Amniotic epithelial cell (primary cell): ENCODE measurements around the gene TADA1.
A peak's percentile ranks its signal among the peaks of the same experiment; 100 is the strongest.

Experiments
- DNase-seq: peaks from one replicate; pipeline ENCODE4 v3.0.0-alpha.2; 2010; ENCODE audit warnings: low read depth

The TADA1 gene, protein sequence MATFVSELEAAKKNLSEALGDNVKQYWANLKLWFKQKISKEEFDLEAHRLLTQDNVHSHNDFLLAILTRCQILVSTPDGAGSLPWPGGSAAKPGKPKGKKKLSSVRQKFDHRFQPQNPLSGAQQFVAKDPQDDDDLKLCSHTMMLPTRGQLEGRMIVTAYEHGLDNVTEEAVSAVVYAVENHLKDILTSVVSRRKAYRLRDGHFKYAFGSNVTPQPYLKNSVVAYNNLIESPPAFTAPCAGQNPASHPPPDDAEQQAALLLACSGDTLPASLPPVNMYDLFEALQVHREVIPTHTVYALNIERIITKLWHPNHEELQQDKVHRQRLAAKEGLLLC

DNA sequence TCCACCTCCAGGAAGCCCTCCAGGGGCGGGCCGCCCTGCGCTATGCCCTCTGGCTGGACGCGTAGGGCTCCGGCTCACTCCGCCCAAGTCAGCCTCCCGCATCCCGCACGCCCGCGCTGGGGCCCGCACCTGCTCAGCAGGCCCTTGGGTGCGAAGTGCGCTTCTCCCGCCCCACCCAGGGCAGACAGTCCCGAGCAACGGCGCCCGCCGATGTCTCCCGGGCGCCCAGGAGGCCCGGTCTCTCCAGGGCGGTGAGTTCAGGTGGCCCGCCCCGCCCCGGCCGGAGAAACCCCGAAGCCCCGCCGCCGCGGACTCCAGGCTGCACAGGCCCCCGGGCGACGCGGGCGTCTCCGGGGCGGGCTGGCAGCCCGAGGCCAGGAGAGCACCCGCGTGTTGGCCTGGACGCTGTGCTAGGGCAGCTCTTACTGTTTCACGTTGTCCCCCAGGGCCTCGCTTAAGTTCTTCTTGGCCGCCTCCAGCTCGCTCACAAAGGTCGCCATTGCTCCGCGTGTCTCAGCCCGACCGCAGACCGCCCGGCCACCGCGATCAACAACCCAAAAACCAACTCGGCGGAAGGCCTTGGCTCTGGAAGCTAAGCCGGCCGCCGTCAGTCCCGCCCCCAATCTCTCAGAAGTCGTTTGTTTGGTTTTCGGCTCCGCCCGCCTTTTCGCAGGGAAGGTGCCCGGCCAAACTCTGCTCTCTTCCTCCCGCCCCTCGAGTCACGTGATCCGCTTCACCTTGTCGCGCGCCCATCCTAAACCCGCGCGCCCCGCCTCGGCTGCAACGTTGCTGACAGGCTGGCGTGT is at the start of gene TADA1:
Gene TADA1, minus strand, starts transcription at position 531 of the 806 bp plus-strand sequence. Its CDS starts 31 bp downstream, at position 500.
- DNase-seq: peak; percentile 96

DNA sequence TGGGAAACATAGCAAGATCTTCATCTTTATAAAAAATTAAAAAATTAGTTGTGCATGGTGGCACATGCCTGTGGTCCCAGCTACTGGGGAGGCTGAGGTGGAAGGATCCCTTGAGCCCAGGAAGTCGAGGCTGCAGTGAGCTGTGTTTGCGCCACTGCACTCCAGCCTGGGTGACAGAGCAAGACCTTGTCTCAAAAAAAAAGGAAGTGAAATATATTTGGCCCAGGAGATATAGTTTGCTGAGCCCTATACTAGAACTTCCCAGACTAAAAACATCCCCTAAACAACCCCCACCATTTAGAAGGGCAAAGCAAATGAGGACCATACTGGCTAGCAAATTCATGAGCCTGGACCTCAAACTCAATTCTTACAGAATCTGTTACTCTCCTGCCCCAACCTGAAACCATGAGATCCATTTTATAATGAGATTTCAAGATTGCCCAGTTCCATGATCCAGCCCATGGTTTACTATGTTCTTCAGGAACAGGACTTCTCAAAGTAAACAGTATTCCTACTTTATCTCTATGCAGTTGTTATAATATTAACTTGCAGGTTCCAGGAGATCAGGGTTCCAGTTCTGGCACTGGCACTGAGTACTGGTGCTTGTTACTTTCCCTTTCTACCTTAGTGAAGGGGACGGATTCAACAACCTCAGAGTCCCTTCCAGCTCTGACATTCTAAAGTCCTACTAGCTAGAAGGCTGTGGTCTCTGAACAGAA is 48.9 kb upstream of the TADA1 start:
- DNase-seq: no peak

DNA sequence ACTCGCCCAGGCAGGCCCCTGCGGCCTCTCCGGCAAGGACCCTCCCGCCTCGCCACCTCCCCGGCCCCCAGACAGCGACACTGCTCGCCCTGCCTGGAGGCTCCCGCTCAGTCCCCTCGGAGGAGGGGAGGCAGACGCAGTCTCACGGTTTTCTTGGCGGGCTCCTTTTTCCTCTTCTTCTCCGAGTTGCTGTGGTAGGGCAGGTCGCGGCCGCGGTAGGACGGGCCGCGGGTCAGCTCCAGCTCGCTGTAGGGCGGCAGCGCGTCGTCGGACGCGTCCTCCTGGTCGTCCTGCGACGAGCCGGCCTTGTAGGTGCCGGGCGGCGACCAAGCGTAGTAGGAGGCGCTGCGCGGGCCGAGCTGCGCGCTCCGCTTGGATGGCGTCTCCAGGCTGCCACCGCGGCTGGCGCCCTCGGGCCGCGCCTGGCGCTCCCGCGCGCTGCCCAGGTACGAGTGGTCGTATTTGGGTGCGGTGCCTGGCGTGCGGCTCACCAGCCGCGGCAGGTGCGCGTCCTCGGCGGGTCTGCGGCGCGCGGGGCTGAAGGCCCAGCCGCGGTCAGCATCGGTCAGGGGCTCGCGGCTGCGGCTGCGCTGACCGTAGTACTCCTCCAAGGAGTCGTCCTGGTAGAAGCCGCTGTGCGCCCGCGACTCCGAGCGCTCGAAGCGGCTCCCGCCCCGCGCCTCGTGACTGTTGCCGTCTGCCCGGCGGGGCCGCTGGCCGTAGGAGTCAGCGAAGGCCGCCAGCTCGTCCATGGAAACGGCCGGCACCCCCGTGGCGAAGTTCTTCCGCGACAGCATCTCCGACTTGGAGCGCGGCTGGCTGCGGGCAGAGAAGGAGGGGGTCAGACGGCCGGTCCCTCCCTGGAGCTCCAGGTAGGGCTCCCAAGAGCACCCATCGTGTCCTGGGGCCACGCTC is 44.8 kb upstream of the TADA1 start:
- DNase-seq: no peak

DNA sequence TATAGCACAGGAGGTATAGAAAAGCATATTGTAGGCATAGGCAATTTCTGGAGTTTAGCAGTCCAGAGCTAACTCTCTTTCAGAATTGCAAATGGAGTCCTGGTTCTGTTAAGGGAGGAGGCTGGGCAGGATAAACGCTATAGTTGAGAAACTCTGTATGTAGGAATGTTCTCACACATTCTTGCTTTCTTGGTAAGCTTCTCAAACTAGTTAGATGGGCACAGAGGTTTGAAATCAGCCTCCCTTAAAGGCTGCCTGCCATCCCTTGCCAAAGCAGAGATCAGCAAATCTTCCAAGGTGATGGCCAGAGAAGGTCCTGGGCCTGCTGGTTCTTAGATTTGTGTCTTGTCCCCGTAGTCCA is 42.9 kb upstream of the TADA1 start:
- DNase-seq: no peak

DNA sequence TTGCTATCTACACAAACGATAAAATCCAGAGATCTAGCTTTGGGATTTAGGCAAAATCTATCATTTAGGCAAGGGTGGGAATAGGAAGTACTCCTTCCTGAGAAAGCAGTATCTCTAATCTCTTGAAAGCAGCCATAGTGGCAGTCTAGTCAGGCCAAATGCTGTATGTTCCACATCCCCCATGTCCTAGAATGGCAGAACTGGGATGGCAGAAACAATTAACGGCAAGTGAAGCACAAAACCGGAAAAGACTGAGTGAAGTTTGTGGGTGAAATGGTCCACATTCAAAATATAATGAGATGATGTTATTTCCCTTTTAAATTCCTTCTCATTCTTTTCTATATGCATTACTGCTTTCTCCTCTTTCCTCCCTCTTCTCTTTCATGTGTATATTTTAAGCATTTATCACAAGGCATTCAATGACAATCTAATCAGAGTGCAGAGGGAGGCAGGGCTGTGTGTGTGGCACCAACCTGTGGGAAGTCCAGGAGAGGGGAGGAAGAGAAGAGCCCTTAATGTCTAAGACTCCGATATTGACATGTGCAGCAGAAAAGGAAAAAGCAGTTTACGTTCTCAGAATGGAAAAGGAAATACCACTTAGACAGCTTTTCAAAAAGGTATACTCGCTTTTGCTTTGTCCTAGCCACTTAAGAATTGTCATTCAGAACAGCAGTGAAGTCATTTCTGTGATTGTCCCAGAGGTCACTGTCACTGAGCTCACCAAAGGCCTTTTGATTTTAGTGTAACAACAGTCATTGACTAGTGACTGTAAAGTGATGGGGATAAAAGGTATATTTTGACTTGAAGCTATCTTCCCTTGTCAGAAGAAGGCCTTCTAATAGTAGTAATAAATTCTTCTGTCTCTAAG is 42.3 kb upstream of the TADA1 start:
- DNase-seq: no peak

DNA sequence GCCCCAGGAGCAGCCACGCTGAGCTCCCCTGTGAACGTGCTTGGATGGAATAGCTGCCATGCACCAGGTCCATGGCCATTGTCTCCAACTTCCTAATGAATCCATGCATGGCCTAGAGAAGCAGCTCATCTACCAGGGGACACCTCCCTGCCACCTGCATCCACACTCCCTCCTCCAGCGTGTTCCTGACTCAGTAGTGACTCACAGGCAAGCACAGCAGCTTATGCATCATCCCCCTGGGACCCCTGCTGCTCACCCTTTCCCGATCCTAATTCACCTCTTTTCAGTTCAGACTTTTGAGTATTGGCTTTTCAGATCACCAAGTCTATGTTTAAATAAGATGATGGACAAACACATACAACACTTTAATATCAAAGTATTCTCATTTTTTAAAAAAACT is 39.9 kb upstream of the TADA1 start:
- no peak for DNase-seq

DNA sequence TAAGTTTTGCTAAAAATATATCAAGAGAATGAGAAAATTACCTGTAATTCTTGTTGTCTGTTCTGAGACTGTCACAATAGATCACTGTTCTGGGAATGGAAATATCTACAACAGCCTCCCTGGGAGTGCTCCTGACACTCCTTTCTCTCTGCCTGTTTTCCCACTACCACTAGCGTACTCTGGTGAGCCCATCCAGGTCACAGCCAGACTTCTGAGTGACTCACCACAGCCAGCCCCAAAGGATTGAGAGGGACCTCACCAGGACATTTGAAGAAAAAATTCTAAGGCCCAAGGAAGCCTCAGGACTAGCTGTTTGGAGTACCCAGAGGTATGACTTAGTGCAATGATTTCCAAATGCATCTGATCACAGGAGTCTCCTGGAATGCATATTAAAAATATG is 39.0 kb upstream of the TADA1 start:
- no peak for DNase-seq

DNA sequence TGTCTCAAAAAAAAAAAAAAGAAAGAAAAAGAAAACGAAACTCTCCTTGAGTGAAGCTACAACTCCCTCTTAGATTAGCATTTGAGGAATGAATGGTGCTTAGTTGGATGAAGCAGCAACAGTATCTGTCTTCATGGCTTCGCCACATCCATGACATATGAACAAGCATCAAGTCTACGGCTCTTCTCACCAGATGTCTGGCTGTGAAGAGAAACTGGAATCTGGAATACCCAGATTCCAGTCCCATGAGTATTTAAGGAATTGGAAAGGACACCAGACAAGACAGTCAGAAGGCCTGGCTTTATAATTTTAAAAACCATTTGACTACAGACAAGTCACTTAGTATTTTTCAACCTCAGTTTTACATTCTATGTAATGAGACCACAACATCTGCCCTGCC is 38.0 kb upstream of the TADA1 start:
- DNase-seq: no peak

DNA sequence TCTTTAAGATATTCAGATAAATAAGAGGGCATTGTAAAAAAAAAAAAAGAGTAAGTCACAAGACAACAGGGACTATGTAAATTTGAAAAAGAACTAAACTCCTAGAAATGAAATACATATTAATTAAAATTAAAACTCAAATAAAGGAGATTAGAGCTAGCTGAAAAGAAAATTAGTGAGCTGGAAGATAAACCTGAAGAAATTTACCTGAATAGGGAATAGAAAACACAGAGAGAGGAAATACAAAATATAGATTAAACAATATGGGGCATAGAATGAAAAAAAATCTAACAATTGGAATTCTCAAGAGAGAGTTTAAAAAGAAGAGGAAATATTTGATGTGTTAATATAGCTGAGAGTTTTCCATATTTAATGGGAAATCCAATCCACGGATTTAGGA is 35.6 kb upstream of the TADA1 start:
- DNase-seq: no peak

DNA sequence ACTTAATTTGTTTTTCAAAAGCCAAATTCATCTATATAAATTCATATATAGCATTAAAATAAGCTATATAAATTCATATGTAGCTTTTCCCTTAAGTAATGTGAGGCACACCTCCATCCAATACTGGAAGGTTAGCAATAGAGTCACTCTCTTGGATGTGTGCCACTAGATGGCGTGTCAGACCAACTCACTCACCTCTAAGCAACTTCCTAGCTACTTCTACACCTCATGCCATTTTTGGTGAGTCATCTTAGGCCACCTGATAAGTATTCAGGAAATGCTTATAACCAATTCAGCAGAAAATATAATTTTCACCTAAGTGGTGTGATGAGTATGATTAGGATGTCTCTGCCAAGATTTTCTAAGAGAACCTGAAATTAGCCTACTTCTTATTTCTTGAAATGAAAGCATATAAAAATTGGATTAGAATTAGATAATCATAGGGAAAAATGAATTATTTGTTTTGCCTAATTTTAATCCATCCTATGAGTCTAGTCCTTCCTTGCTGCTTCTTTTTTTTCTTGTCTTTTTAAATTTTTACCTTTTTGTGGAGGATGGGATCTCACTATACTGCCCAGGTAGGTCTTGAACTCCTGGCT is 34.4 kb upstream of the TADA1 start:
- peak; percentile 93 for DNase-seq

DNA sequence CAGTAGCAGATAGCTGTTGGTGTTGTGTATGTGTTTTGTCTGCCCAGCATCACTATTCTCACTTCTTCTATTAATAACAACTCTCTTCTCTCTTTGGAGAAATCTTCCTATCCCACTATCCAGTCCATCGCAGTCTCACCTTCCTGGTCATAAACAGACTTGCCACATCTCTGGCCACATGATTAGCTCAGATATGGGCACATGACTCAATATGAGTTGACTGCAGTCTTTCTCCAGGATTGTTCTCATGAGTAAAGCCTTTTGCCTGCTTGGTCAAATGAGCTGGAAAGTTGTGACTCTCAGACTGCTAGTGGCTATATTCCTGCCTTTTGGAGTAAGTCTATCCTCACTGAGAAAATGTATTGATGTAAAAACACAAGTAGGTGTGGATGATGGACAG is 32.9 kb upstream of the TADA1 start:
- peak; percentile 76 for DNase-seq

DNA sequence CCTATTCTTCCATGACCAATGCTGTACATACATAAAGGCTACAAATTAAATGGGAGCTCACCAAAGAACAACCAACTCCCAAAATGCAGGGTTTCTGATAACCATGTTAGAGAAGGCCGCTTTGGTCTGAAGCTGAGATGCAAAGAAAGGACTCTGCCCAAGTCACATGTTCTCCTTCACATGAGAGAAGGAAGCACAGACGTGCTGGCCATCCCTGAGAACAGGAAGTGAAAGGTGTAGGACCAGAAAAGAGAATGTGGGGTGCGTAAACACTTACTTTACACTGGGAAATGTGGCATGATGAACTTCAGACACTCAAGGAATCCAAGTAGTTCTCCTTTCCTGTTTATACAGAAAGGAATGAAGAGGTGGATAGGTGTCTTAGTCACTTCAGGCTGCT is 31.7 kb upstream of the TADA1 start:
- DNase-seq: no peak

DNA sequence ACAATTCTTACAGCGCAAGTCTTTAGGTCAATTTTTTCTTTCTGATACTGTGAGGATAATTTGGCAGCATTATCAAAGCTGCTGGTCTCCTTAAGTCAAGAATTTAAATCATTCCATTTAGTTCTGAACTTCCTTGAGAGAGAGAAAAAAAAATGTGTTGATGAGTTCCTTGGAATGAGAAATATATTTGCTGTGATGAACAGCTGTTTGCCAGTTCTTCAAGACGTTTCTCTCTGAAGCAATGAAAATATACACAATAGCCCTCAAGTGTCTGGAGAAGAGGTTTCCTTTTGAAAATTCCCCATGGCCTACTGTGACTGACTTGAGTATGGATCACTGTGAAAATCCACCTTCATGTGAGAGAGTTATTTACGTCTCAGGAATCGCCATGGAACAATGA is 31.0 kb upstream of the TADA1 start:
- DNase-seq: no peak

DNA sequence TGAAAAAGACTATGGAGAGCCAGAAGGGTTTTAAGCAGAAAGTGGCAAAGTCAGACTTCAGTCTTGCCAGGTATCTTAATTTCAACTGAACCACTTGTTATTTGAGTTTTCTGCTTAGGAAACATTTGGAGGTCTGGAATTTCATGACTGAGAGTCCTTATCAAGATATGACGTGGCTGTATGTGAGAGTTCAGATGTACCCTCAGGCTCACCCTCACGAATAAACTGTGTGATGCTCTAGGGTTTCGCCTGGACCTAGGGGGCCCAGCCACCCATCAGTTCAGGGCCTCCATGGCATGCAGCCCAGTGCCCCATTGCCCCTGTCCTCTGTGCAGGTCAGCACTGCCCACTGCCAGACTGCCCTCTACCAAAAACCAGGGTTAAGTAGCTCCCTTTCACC is 30.6 kb upstream of the TADA1 start:
- DNase-seq: peak; percentile 58

DNA sequence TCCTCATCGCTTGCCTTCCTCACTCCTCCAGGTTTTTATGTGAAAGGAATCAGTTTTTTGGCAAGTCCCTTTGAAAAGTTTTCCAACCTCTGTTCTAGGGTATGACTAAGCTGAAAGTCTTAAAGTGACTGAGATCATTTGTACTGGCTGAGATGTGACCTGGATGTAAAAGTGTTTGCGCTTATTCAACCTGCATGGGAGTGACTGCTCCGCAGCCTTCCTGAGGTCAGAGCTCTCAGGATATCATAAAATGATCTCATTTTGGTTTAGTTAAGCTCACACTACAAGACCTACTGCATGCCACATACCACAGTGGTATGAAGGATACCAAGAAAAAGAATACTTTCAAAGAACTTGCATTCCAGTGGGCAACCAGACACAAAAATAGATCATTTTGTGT is 29.8 kb upstream of the TADA1 start:
- peak; percentile 93 for DNase-seq

DNA sequence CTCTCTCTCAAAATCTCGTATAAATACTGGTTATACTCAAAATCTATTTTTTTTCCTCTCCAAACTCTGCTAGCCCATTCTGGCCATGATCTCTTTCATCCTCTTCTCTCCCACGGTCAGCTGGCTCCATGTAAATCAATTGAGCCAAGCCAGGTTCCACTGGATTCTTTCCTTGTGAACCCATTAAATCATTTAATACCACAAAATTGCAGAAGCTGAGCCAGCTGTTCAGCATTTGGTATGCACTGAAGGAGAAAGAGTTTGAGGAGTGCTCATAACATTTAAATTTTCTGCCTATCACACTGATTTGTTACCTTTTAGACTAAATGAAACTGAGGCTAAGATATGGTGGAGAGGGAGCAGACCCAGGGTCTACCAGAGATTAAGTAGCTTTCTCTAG is 29.1 kb upstream of the TADA1 start:
- DNase-seq: peak; percentile 72

DNA sequence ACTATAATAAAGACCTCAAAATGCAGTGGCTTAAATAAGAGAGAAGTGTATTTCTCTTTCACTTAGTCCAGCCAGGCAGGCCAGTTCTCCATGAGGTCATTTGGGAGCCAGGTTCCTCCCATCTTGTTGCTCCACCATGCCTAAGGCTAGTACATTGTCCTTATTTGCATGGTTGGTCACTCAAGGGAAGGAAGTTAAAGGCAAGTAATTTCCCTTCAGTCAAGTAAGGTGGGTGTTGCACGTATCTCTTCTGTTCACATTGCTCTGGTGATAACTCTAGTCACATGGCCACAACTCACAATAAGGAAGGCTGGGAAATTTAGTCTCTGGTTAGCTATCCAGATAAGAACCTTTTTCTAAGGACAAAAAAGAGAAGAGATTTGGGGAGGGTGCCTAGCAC is 27.2 kb upstream of the TADA1 start:
- no peak for DNase-seq

DNA sequence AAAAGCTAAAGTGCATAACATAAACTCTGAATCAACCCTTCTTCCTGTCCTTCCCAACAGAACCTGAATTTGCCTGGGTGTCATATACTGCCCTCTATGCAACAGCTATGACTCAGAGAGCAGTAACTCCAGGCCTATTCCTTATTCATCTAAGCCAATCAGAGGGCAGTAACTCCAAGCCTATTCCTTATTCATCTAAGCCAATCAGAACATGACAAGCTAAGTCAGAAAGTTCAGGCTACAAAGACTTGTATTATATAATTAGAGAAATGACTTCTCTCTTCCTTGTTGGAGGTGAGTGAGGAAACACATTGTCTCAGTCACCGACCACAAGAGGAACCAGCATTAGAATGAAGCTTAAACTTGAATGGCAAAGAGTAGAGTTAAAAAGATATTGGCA is 26.2 kb upstream of the TADA1 start:
- DNase-seq: peak; percentile 53

DNA sequence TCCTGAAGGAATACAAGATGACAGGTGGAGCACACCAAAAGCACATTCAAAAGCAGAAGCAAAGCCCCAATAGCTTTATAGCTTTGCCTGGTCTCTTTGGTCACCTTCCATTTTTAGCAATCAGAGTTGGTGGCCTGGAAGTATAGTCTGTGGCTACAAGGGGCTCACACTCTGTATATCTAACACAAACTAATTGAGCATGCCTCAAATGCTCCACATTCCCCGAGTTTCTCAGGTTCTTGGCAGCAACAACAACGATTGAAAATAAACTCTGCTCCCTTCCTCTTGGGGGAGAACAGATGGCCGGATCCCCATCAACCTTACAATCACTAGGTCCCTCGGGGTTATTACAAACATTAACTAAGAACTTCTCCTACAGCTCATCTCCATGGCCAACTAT is 24.9 kb upstream of the TADA1 start:
- no peak for DNase-seq

DNA sequence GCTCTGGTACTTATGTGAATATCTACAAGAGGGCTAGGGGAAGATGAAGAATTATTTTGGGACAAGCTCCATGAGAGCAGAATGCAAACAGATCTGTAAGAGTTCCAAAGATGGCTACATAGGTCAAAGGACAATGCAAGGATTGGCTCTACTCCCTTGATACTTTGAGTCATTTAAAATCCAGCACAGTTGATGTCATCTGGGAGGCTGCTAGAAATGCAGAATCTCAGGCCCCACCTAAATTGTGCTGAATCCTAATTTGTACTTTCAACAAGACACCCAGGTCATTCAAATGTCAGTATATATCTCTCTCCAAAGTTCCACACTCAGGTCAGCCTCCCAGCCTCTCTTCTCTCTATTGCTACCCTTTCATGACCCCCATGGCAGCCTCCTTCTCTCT is 23.7 kb upstream of the TADA1 start:
- no peak for DNase-seq

DNA sequence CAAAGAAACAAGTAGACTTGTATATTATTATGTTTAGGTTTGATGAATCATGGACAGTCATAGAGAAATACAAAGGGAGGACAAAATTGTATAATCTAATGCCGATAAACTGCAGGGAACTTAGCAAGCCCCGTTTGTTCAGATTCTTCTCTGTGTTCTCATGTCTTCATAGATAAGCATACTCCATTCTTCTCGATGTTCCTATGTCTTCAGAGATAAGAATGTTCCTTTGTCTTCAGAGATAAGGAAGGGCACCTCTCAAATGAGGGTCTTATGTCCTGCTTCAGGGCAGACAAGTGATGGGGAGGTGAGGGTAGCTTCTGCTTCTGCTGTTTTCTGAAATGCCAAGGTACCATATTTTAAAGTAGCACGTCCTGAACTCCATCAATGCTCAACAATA is 19.7 kb upstream of the TADA1 start:
- DNase-seq: no peak
